HepG2 (cell line): Measurements from ENCODE around the gene PRDX6. TPM values are rescaled to one million over a fixed set of nuclear protein-coding genes. Genes with fewer than 3 reads are reported as not detected.

Source experiments
- ATAC-seq: fragments of 200-7000 bp; cut with Tn5 transposase; 3 replicates; pipeline ENCODE4 v1.9.1; 2020; ENCODE audit warnings: mild to moderate bottlenecking, moderate library complexity
- BruUV-seq: library from RNA; stranded (reverse); fragments of 400-500 nt; replicated peaks from 2 replicates; lab custom pipeline; 2021; lab: Mats Ljungman, UMichigan
- CTCF ChIA-PET: fragments of 300-600 bp; formaldehyde crosslinking; extraction: SDS; loops from one replicate; lab custom pipeline; 2021; ENCODE audit warnings: low total read pairs, inconsistent platforms, low intra/inter-chr PET ratio; lab: Yijun Ruan, JAX
- POLR2A ChIA-PET: fragments of 350-600 bp; sonication (Branson Sonifier 250); formaldehyde crosslinking; loops from one replicate; lab custom pipeline; 2020; ENCODE audit warnings: antibody characterized with exemption, inconsistent platforms; lab: Yijun Ruan, JAX
- DNase-seq: peaks from one replicate; pipeline ENCODE4 v3.0.0-alpha.2; 2015; ENCODE audit warnings: low spot score
- FAIRE-seq: peaks from 3 replicates; lab custom pipeline; 2011; peaks lifted over from hg19 to GRCh38; lab: Jason Lieb, UNC
- H2AFZ ChIP-seq: one replicate; pipeline ENCODE4 v1.6.1; 2011; ENCODE audit warnings: low read length, inconsistent platforms
- H3K27ac ChIP-seq: fragments of 300-600 bp; 3 replicates; pipeline ENCODE4 v1.8.0; 2011; ENCODE audit warnings: mixed run types, mild to moderate bottlenecking, mixed read lengths, low read length, inconsistent platforms; ENCODE audit not compliant: insufficient read depth; ENCODE audit errors: extremely low read length
- H3K27me3 ChIP-seq, 2 experiments: fragments of 200-600 bp in 1 of 2; 2 replicates in 1 of 2; 3 replicates in 1 of 2; pipeline versions ENCODE4 v1.6.0 to v1.8.0; 2011; ENCODE audit warnings: low read length in 2 of 2, mild to moderate bottlenecking in 2 of 2, moderate library complexity in 2 of 2, inconsistent platforms in 1 of 2; ENCODE audit not compliant: insufficient read depth in 2 of 2, control insufficient read depth in 1 of 2
- H3K36me3 ChIP-seq, 2 experiments: fragments of 200-600 bp in 1 of 2; replicated peaks in 1 of 2; 2 replicates in 1 of 2; 3 replicates in 1 of 2; pipeline versions ENCODE4 v1.5.1 to v1.8.0; 2011; ENCODE audit warnings: low read length in 2 of 2, inconsistent platforms in 1 of 2; ENCODE audit not compliant: insufficient read depth in 2 of 2, control insufficient read depth in 1 of 2
- H3K4me1 ChIP-seq: 2 replicates; pipeline ENCODE4 v1.5.1; 2012; ENCODE audit warnings: low read length, inconsistent platforms; ENCODE audit not compliant: insufficient read depth
- H3K4me2 ChIP-seq: 2 replicates; pipeline ENCODE4 v1.6.0; 2011; ENCODE audit warnings: low read depth, low read length, inconsistent platforms
- H3K4me3 ChIP-seq, 3 experiments: fragments of 200-600 bp in 1 of 3; sonication (generic), shearing (Covaris generic) in 1 of 3; replicated peaks in 1 of 3; 2 replicates each; pipeline ENCODE4 v1.5.1; 2011 to 2016; ENCODE audit warnings: low read length in 3 of 3, inconsistent platforms in 2 of 3, low read depth in 2 of 3, mild to moderate bottlenecking in 2 of 3, control low read depth in 1 of 3, mixed read lengths in 1 of 3; ENCODE audit not compliant: insufficient read depth in 1 of 3
- H3K79me2 ChIP-seq: one replicate; pipeline ENCODE4 v1.6.1; 2011; ENCODE audit warnings: low read length, inconsistent platforms; ENCODE audit not compliant: insufficient read depth
- H3K9ac ChIP-seq: 2 replicates; pipeline ENCODE4 v1.6.0; 2011; ENCODE audit warnings: mild to moderate bottlenecking, low read depth, low read length, inconsistent platforms; ENCODE audit not compliant: insufficient read depth
- H3K9me3 ChIP-seq: 2 replicates; pipeline ENCODE4 v1.5.1; 2012; ENCODE audit warnings: mild to moderate bottlenecking, low read length
- H4K20me1 ChIP-seq: 2 replicates; pipeline ENCODE4 v1.6.0; 2011; ENCODE audit warnings: inconsistent platforms, mild to moderate bottlenecking, low read length, moderate library complexity; ENCODE audit not compliant: insufficient read depth
- ATRX ChIP-seq: sonication (generic); formaldehyde crosslinking; IDR thresholded peaks from 2 replicates; pipeline ENCODE4 v1.4.0; 2020; ENCODE audit warnings: missing genetic modification reagents, borderline replicate concordance
- FOXA3 ChIP-seq: IDR thresholded peaks from 2 replicates; pipeline ENCODE4 v1.6.1; 2016; ENCODE audit warnings: missing genetic modification reagents, missing compliant biosample characterization
- GATAD1 ChIP-seq: IDR thresholded peaks from 2 replicates; pipeline ENCODE4 v1.6.1; 2016; ENCODE audit warnings: missing genetic modification reagents, missing compliant biosample characterization
- KLF13 ChIP-seq: sonication (generic); formaldehyde crosslinking; IDR thresholded peaks from 2 replicates; pipeline ENCODE4 v1.4.0; 2020; ENCODE audit warnings: mild to moderate bottlenecking, missing genetic modification reagents
- MAX ChIP-seq: IDR thresholded peaks from 2 replicates; pipeline ENCODE4 v1.6.1; 2012; ENCODE audit warnings: inconsistent platforms
- RFX5 ChIP-seq: IDR thresholded peaks from 2 replicates; pipeline ENCODE4 v1.6.1; 2011; ENCODE audit warnings: low read depth, low read length, improper control_type of control experiment
- SOX6 ChIP-seq, 2 experiments: fragments of 450-650 bp in 1 of 2; sonication (generic) in 1 of 2; formaldehyde crosslinking in 1 of 2; IDR thresholded peaks; 2 replicates each; pipeline versions ENCODE4 v1.4.0 to v1.6.1; 2017 to 2020; ENCODE audit warnings: antibody characterized with exemption in 1 of 2, mild to moderate bottlenecking in 1 of 2, missing genetic modification reagents in 1 of 2
- ZBTB21 ChIP-seq: sonication (generic); formaldehyde crosslinking; IDR thresholded peaks from 2 replicates; pipeline ENCODE4 v1.4.0; 2020; ENCODE audit warnings: missing genetic modification reagents
- ZHX2 ChIP-seq, 2 experiments: sonication (generic) in 1 of 2; formaldehyde crosslinking in 1 of 2; IDR thresholded peaks; 2 replicates each; pipeline versions ENCODE4 v1.6.1 to v1.9.0; 2014 to 2022; ENCODE audit warnings: antibody characterized with exemption in 1 of 2, borderline replicate concordance in 1 of 2, inconsistent platforms in 1 of 2, low read depth in 1 of 2, missing genetic modification reagents in 1 of 2
- ZNF337 ChIP-seq: sonication (generic); formaldehyde crosslinking; IDR thresholded peaks from 2 replicates; pipeline ENCODE4 v1.5.1; 2020; ENCODE audit warnings: missing genetic modification reagents, low read depth, mild to moderate bottlenecking, borderline replicate concordance
- ZSCAN22 ChIP-seq: sonication (generic); formaldehyde crosslinking; IDR thresholded peaks from 2 replicates; pipeline ENCODE4 v1.4.0; 2020; ENCODE audit warnings: mild to moderate bottlenecking, missing genetic modification reagents
- in situ Hi-C: cut with HindIII; loops from 2 replicates; pipeline ENCODE4 v1.10.0; 2017; ENCODE audit warnings: low pct_unique_long_range_greater_than_20kb; ENCODE audit not compliant: extremely low pct_ligation_motif_present
- intact Hi-C: fragments of 100-400 bp; cut with micrococcal nuclease; formaldehyde crosslinking; loops from one replicate; pipeline ENCODE4 v1.10.0; 2022; ENCODE audit not compliant: unreplicated experiment
- polyA plus RNA-seq, 8 experiments: library from polyadenylated mRNA; depleted of rRNA in 3 of 8; stranded (reverse) in 7 of 8; unstranded in 1 of 8; fragments of >200 nt; fragmentation: Illumina TruSeq in 4 of 8; extraction: Trizol in 4 of 8; gene quantifications; 2 replicates each; pipeline versions ENCODE4 v1.2.1 to v1.2.3, GENCODE V29; 2011 to 2016; ENCODE audit warnings: low read depth in 4 of 8, missing spikeins in 1 of 8, mixed read lengths in 1 of 8; ENCODE audit not compliant: insufficient read depth in 1 of 8
- total RNA-seq, 5 experiments: library from RNA; depleted of rRNA; stranded (reverse); fragments of >200 nt; fragmentation: Illumina TruSeq; extraction: Trizol; gene quantifications; 2 replicates each; pipeline ENCODE4 v1.2.3, GENCODE V29; 2016; ENCODE audit warnings: low read depth in 1 of 5
- TF ChIP-seq, protein P1 (sequence below): sonication (generic); formaldehyde crosslinking; IDR thresholded peaks from 2 replicates; pipeline ENCODE4 v1.5.1; 2020; ENCODE audit warnings: missing genetic modification reagents, mild to moderate bottlenecking, borderline replicate concordance

The PRDX6 gene
- total and polyA plus RNA-seq, 2 of the 13 experiments (the other 11 are each of a cell fraction or from before 2014, with no cell fraction given), result 224 to 309 TPM

DNA sequence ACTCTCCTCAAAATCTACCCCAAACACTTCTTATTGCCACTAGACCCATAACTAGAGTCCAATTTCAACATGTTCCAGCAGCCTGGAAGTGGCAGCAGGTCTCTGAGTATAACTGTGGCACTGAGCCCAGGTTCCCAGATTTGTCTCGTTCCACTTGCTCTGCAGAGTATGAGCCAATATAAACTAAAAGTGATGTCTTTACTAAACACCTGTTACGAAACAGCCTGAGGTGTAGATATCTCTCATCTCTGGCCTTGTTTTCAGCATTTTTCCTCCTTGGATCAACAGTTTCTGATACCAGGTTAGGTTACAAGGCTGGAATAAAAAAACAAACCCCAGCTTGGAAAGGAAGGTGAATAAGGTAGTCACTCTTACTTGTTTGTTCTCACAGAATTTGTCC lies 25.2 kb upstream of the PRDX6 start (continued):
- no peak for TF ChIP-seq ZHX2 (IDR thresholded peaks at IDR 0.05; ENCODE audit: low read depth)
- TF ChIP-seq ZHX2 (CRISPR knock-in tag; IDR thresholded peaks at IDR 0.05; ENCODE audit: borderline replicate concordance), result no peak
- no peak for TF ChIP-seq RFX5
- TF ChIP-seq, all 625 proteins: peak for 0

DNA sequence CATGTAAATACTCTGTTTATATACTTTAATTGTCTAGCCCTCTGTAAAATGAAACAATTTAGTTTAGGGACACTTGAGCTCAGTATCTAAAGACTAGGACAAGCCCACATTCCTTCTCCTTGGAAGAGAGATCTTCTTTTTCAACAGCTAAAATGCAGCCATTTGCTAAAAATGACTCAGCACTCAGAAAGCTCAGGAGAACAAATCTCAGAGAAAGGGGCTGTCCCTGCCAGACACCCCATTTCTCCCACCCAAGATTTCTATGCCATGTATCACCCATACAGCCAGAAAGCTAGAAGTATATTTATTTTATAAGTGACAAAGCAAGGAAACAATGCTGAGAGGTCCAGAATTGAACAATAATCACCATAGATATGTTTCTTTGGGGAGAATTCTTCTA lies 23.2 kb upstream of the PRDX6 start:
- no peak overlapping the region for H3K4me2 ChIP-seq
- H3K9me3 ChIP-seq, result no peaks in the 10 kb centered on the region
- FAIRE-seq (no peak), ATAC-seq (no peak), DNase-seq (no peak)
- no peak overlapping the region for H2AFZ ChIP-seq
- H3K9ac ChIP-seq, result no peak overlapping the region
- no peaks in the 10 kb centered on the region for H3K4me1 ChIP-seq
- intact Hi-C loops (no loop called here), in situ Hi-C loops (no loop called here)
- H3K36me3 ChIP-seq, result no peaks in the 10 kb centered on the region
- H3K79me2 ChIP-seq, result no peaks in the 10 kb centered on the region
- H3K27me3 ChIP-seq, result no peaks in the 10 kb centered on the region; a peak in 1 of 5 replicates
- H3K4me3 ChIP-seq, result no peak overlapping the region
- POLR2A ChIA-PET, result interaction anchor here (1.0 kb wide), 1 partner anchor 23 kb away, joined by 3 read pairs; the partner anchor contains the start of gene PRDX6
- no peaks in the 10 kb centered on the region for H4K20me1 ChIP-seq
- BruUV-seq, result no TSS peak
- no peak overlapping the region for H3K27ac ChIP-seq
- CTCF ChIA-PET, result no interaction called here
- TF ChIP-seq ZNF337, result no peak
- no peak for TF ChIP-seq SOX6 (IDR thresholded peaks at IDR 0.05)
- TF ChIP-seq SOX6 (CRISPR knock-in tag; IDR thresholded peaks at IDR 0.05), result no peak
- TF ChIP-seq ATRX (CRISPR knock-in tag), result no peak
- TF ChIP-seq KLF13 (CRISPR knock-in tag), result no peak
- TF ChIP-seq, protein P1, sequence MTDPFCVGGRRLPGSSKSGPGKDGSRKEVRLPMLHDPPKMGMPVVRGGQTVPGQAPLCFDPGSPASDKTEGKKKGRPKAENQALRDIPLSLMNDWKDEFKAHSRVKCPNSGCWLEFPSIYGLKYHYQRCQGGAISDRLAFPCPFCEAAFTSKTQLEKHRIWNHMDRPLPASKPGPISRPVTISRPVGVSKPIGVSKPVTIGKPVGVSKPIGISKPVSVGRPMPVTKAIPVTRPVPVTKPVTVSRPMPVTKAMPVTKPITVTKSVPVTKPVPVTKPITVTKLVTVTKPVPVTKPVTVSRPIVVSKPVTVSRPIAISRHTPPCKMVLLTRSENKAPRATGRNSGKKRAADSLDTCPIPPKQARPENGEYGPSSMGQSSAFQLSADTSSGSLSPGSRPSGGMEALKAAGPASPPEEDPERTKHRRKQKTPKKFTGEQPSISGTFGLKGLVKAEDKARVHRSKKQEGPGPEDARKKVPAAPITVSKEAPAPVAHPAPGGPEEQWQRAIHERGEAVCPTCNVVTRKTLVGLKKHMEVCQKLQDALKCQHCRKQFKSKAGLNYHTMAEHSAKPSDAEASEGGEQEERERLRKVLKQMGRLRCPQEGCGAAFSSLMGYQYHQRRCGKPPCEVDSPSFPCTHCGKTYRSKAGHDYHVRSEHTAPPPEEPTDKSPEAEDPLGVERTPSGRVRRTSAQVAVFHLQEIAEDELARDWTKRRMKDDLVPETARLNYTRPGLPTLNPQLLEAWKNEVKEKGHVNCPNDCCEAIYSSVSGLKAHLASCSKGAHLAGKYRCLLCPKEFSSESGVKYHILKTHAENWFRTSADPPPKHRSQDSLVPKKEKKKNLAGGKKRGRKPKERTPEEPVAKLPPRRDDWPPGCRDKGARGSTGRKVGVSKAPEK (CRISPR knock-in tag), result no peak
- no peak for TF ChIP-seq ZSCAN22 (CRISPR knock-in tag)
- TF ChIP-seq MAX, result no peak
- TF ChIP-seq FOXA3 (CRISPR knock-in tag), result no peak
- no peak for TF ChIP-seq ZBTB21 (CRISPR knock-in tag)
- TF ChIP-seq GATAD1, result no peak
